Lower leg skin (tissue), 3 donors: ENCODE results near the gene NKAIN2.

Experiments
- CTCF ChIP-seq, 3 donors: fragments of 450-650 bp; IDR thresholded peaks; one replicate each; pipeline ENCODE4 v1.5.1; 2016; ENCODE audit warnings: antibody characterized with exemption in 3 of 3, mild to moderate bottlenecking in 3 of 3, moderate library complexity in 2 of 3
- POLR2A ChIP-seq, 2 donors: fragments of 450-650 bp; IDR thresholded peaks; one replicate each; pipeline ENCODE4 v1.6.1; 2016 to 2017; ENCODE audit warnings: antibody characterized with exemption in 2 of 2, mild to moderate bottlenecking in 1 of 2, moderate library complexity in 1 of 2

- TF ChIP-seq POLR2A (IDR thresholded peaks at IDR 0.05) = no peak
- TF ChIP-seq CTCF (IDR thresholded peaks at IDR 0.05) = no peak
These were observed 198.9 kb downstream of the NKAIN2 start for GRCh38 chr6:124002377-124003081.
